ENCODE measurements around the gene SLC29A3. TPM values are rescaled to one million over a fixed set of nuclear protein-coding genes. Genes with fewer than 3 reads are reported as not detected.
A peak's percentile ranks its signal among the peaks of the same experiment; 100 is the strongest.

Gene SLC29A3
- total and polyA plus RNA-seq, 5 donors from 2014 or later: 4.8 to 16.2 (median 11.1) TPM

DNA sequence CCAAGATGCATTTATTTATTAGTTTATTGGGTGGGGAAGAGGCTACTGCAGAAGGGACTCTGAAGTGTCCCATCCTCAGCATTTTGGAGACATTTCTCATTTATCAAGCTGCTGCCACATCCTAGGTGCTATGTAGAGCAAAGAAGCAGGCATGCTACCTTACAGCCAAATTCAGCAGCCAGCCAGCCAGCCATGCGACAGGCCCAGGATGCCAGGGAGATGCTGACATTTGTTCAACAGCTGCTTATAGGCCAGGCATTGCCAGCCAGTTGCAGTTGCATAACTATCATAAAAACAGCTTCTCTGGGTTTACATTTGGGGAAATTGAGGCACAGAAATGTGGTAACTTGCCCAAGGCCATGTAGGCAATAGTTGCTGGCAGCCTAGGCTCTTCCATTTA lies 2.3 kb downstream of the SLC29A3 start:
- H3K4me3 Mint-ChIP-seq: peak overlapping the region in 2 of 4 donors; percentile 70 to 94
- no peaks in the 10 kb centered on the region for H3K9me3 Mint-ChIP-seq

DNA sequence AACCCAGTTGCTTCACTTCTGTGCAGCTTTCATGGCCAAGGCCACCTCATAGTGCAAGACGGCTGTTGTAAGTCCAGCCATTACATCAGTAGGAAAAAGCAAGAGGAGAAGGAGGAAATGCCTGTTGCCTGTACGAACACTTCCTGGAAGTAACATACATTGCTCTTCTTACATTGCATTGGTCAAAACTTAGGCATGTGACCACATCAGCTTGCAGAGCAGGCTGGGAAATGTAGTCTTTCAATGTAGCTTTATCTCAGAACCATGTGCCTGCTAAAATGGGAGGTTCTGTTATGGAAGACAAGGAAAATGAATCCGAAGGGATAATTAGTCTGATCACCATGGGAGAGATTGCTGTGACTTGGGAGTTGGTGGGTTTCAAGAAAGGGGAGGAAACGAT lies 4.3 kb downstream of the SLC29A3 start:
- H3K9me3 ChIP-seq (ENCODE audit: control insufficient read depth in 2 of 2, low read length in 2 of 2): no peaks in the 10 kb centered on the region
- no peak overlapping the region for H3K4me3 ChIP-seq (ENCODE audit: low read depth, low read length)
- H3K9me3 Mint-ChIP-seq: no peaks in the 10 kb centered on the region
- H3K27ac ChIP-seq (ENCODE audit: insufficient read depth, low read length, poor library complexity, severe bottlenecking): no peak overlapping the region
- H3K27me3 Mint-ChIP-seq: no peaks in the 10 kb centered on the region
- H3K4me1 Mint-ChIP-seq: peaks cover 6 to 58% (median 34%) of the 10 kb centered on the region in 4 donors
- peak in 1 of 3 donors; percentile 69 for DNase-seq
- H3K4me1 ChIP-seq (ENCODE audit: control insufficient read depth, insufficient read depth, low read length, poor library complexity, severe bottlenecking): peaks cover 23% of the 10 kb centered on the region
- H3K36me3 ChIP-seq (ENCODE audit: control insufficient read depth, insufficient read depth, low read length): peaks cover 12% of the 10 kb centered on the region
- peak overlapping the region in 2 of 3 donors; percentile 9 to 13 for H3K27ac Mint-ChIP-seq
- ATAC-seq (ENCODE audit: low read depth in 2 of 2): no peak
- H3K4me3 Mint-ChIP-seq: peak overlapping the region in 2 of 4 donors; percentile 4 to 62
- H3K27me3 ChIP-seq (ENCODE audit: control insufficient read depth, insufficient read depth, low read length): no peaks in the 10 kb centered on the region
- peaks cover 26% of the 10 kb centered on the region for H3K36me3 Mint-ChIP-seq

More for the DNA sequence above, 2.3 kb downstream of the SLC29A3 start:
- ATAC-seq (ENCODE audit: low read depth in 2 of 2) (no peak), DNase-seq (no peak)
- Histone ChIP-seq H3K27ac (ENCODE audit: insufficient read depth, low read length, poor library complexity, severe bottlenecking) (no peak overlapping the region), H3K9me3 (ENCODE audit: control insufficient read depth in 2 of 2, low read length in 2 of 2) (no peaks in the 10 kb centered on the region), H3K36me3 (ENCODE audit: control insufficient read depth, insufficient read depth, low read length) (peaks cover 12% of the 10 kb centered on the region), H3K4me1 (ENCODE audit: control insufficient read depth, insufficient read depth, low read length, poor library complexity, severe bottlenecking) (peaks cover 23% of the 10 kb centered on the region), H3K4me3 (ENCODE audit: low read depth, low read length) (no peak overlapping the region), H3K27me3 (ENCODE audit: control insufficient read depth, insufficient read depth, low read length) (no peaks in the 10 kb centered on the region)
- peaks cover 21% of the 10 kb centered on the region for H3K36me3 Mint-ChIP-seq
- H3K27ac Mint-ChIP-seq: no peak overlapping the region
- no peaks in the 10 kb centered on the region for H3K27me3 Mint-ChIP-seq
- H3K4me1 Mint-ChIP-seq: peaks cover 6 to 56% (median 31%) of the 10 kb centered on the region in 4 donors

DNA sequence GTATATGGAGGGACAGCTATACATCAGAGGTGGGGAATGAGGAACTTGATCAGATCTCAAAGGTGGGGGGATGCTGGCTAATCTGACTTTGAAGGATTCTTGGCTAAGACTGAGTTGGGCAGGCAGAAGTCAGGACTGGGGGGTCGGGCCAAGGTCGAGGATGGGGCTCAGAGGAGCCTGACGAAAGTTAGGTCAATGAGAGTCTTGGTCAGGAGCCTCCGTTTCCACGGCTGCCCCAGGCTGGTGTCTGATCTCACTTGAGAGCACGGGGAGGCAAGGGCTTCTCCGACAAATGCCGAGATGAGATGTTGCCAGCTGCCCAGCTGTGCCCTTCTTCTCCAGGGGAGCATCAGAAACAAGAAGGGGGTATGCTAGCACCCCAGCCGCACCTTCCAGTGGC lies 5.7 kb downstream of the SLC29A3 start:
- peaks cover 6 to 50% (median 30%) of the 10 kb centered on the region in 4 donors for H3K4me1 Mint-ChIP-seq
- Histone ChIP-seq H3K36me3 (ENCODE audit: control insufficient read depth, insufficient read depth, low read length) (peaks cover 12% of the 10 kb centered on the region), H3K4me3 (ENCODE audit: low read depth, low read length) (no peak overlapping the region), H3K27ac (ENCODE audit: insufficient read depth, low read length, poor library complexity, severe bottlenecking) (no peak overlapping the region), H3K4me1 (ENCODE audit: control insufficient read depth, insufficient read depth, low read length, poor library complexity, severe bottlenecking) (peaks cover 13% of the 10 kb centered on the region), H3K27me3 (ENCODE audit: control insufficient read depth, insufficient read depth, low read length) (no peaks in the 10 kb centered on the region), H3K9me3 (ENCODE audit: control insufficient read depth in 2 of 2, low read length in 2 of 2) (no peaks in the 10 kb centered on the region)
- peaks cover 30% of the 10 kb centered on the region for H3K36me3 Mint-ChIP-seq
- no peak for DNase-seq
- no peaks in the 10 kb centered on the region for H3K9me3 Mint-ChIP-seq
- no peak overlapping the region for H3K4me3 Mint-ChIP-seq
- no peak for ATAC-seq (ENCODE audit: low read depth in 2 of 2)
- no peaks in the 10 kb centered on the region for H3K27me3 Mint-ChIP-seq
- no peak overlapping the region for H3K27ac Mint-ChIP-seq

DNA sequence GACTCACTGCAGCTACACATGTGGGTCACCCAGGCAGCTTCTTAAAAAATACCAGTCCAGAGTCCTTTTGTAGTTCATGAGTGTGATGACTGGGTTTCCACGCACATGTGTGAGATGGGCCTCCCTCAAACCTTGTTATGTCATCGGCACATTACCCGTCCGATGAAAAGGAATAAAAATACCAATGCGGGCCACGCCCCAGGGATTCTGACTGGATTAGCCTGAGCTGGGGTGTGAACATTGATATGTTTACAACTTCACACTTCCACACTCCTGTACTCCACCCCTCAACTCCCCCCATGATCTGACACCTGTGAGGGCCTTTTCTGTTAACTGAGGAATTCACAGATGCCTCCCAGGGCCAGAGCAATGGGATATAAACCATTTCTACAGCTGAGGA lies 6.2 kb downstream of the SLC29A3 start:
- Histone ChIP-seq H3K9me3 (ENCODE audit: control insufficient read depth in 2 of 2, low read length in 2 of 2) (no peaks in the 10 kb centered on the region), H3K27me3 (ENCODE audit: control insufficient read depth, insufficient read depth, low read length) (no peaks in the 10 kb centered on the region), H3K36me3 (ENCODE audit: control insufficient read depth, insufficient read depth, low read length) (peaks cover 12% of the 10 kb centered on the region), H3K27ac (ENCODE audit: insufficient read depth, low read length, poor library complexity, severe bottlenecking) (no peak overlapping the region), H3K4me3 (ENCODE audit: low read depth, low read length) (no peak overlapping the region), H3K4me1 (ENCODE audit: control insufficient read depth, insufficient read depth, low read length, poor library complexity, severe bottlenecking) (peaks cover 8% of the 10 kb centered on the region)
- Mint-ChIP-seq H3K27me3 (no peaks in the 10 kb centered on the region), H3K4me3 (no peak overlapping the region), H3K4me1 (peaks cover 6 to 45% (median 28%) of the 10 kb centered on the region in 4 donors), H3K36me3 (peaks cover 30% of the 10 kb centered on the region), H3K9me3 (no peaks in the 10 kb centered on the region), H3K27ac (no peak overlapping the region)
- no peak for ATAC-seq (ENCODE audit: low read depth in 2 of 2)
- DNase-seq: no peak

DNA sequence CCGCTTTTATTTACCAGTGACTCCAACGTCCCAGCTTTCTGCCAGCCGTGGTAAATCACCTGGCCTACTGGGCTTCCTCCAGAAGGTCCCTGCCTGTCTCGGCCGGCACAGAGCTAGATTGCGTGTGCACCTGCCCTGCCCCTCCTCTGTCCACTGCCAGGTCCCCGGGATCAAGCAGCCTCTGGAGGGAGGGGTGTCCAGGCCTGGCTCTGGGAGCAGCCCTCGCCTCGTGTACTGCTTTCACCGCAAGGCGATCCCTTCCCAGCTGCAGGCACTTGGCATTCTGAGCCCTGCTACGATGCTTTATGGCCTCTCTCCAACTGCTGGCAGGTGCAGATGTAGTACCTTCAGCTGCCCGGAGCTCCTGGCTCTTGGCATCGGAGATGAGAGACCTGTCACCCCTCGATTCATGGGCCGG lies 7.4 kb downstream of the SLC29A3 start:
- Histone ChIP-seq H3K4me3 (ENCODE audit: low read depth, low read length) (no peak overlapping the region), H3K4me1 (ENCODE audit: control insufficient read depth, insufficient read depth, low read length, poor library complexity, severe bottlenecking) (no peaks in the 10 kb centered on the region), H3K27me3 (ENCODE audit: control insufficient read depth, insufficient read depth, low read length) (no peaks in the 10 kb centered on the region), H3K27ac (ENCODE audit: insufficient read depth, low read length, poor library complexity, severe bottlenecking) (no peak overlapping the region), H3K9me3 (ENCODE audit: control insufficient read depth in 2 of 2, low read length in 2 of 2) (no peaks in the 10 kb centered on the region), H3K36me3 (ENCODE audit: control insufficient read depth, insufficient read depth, low read length) (peaks cover 12% of the 10 kb centered on the region)
- no peak overlapping the region for H3K27ac Mint-ChIP-seq
- no peak for DNase-seq
- peaks cover 35% of the 10 kb centered on the region for H3K36me3 Mint-ChIP-seq
- H3K4me3 Mint-ChIP-seq: no peak overlapping the region
- peaks cover 6 to 39% (median 28%) of the 10 kb centered on the region in 4 donors for H3K4me1 Mint-ChIP-seq
- no peaks in the 10 kb centered on the region for H3K9me3 Mint-ChIP-seq
- H3K27me3 Mint-ChIP-seq: no peaks in the 10 kb centered on the region
- ATAC-seq (ENCODE audit: low read depth in 2 of 2): no peak

DNA sequence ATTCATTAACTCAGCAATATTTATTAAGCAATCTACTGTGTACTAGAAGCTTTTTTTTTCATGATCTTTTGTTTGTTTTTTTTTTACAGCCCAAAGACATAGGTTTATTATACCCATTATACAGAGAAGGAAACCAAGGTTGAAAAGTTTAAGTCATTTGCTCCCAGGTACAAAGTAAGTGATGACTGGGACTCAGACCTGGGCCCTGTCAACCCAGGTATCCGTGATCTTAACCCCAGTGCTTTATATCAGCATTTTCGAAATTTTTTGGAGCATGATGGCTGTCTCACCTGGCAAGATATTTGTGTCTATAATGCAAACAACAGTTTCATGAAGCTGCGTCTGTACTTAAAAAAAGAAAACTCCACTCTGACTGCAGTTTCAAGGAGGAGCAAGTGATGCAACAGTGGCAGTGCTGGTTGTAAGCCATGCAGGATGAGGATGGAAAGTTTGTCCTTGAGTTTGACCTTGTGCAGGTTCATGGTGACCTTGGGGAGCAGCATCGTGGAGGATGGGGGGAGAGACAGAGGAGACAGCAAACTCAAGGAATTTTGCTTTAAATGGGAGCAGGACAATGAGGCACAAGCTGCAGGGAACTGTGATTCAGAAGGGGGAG lies 11.8 kb downstream of the SLC29A3 start:
- no peak for ATAC-seq (ENCODE audit: low read depth in 2 of 2)
- Mint-ChIP-seq H3K27ac (no peak overlapping the region), H3K36me3 (peaks cover 20% of the 10 kb centered on the region), H3K9me3 (no peaks in the 10 kb centered on the region), H3K4me1 (peaks cover 0 to 25% (median 11%) of the 10 kb centered on the region in 4 donors), H3K4me3 (no peak overlapping the region), H3K27me3 (no peaks in the 10 kb centered on the region)
- no peaks in the 10 kb centered on the region for H3K9me3 ChIP-seq (ENCODE audit: control insufficient read depth in 2 of 2, low read length in 2 of 2)
- H3K4me1 ChIP-seq (ENCODE audit: control insufficient read depth, insufficient read depth, low read length, poor library complexity, severe bottlenecking): no peaks in the 10 kb centered on the region
- H3K36me3 ChIP-seq (ENCODE audit: control insufficient read depth, insufficient read depth, low read length): no peaks in the 10 kb centered on the region
- no peak overlapping the region for H3K27ac ChIP-seq (ENCODE audit: insufficient read depth, low read length, poor library complexity, severe bottlenecking)
- no peak for DNase-seq
- H3K4me3 ChIP-seq (ENCODE audit: low read depth, low read length): no peak overlapping the region
- no peaks in the 10 kb centered on the region for H3K27me3 ChIP-seq (ENCODE audit: control insufficient read depth, insufficient read depth, low read length)

DNA sequence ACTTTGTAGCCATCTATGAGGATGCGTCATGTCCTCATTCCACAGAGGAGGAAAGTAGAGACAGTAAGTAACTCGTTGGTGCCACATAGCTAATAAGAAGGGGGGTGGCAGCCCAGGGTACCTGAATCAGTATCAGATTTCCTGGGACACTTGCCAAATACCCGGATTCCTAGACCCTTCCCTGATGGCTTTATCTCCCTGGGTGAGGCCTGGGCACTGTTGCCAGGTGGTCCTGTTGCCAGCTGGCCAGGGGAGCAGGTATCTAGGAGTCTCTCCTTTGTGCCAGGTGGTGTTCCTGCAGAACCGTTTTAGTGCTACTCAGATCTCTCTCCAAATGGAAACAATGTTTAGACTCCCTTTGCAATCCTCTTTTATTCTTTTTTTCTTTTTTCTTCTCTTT lies 12.7 kb downstream of the SLC29A3 start:
- Histone ChIP-seq H3K27ac (ENCODE audit: insufficient read depth, low read length, poor library complexity, severe bottlenecking) (no peak overlapping the region), H3K9me3 (ENCODE audit: control insufficient read depth in 2 of 2, low read length in 2 of 2) (no peaks in the 10 kb centered on the region), H3K4me3 (ENCODE audit: low read depth, low read length) (no peak overlapping the region), H3K4me1 (ENCODE audit: control insufficient read depth, insufficient read depth, low read length, poor library complexity, severe bottlenecking) (no peaks in the 10 kb centered on the region), H3K36me3 (ENCODE audit: control insufficient read depth, insufficient read depth, low read length) (no peaks in the 10 kb centered on the region), H3K27me3 (ENCODE audit: control insufficient read depth, insufficient read depth, low read length) (no peaks in the 10 kb centered on the region)
- DNase-seq: no peak
- H3K9me3 Mint-ChIP-seq: no peaks in the 10 kb centered on the region
- no peak overlapping the region for H3K27ac Mint-ChIP-seq
- no peak for ATAC-seq (ENCODE audit: low read depth in 2 of 2)
- peaks cover 0 to 28% (median 11%) of the 10 kb centered on the region in 4 donors for H3K4me1 Mint-ChIP-seq
- no peaks in the 10 kb centered on the region for H3K27me3 Mint-ChIP-seq
- peaks cover 20% of the 10 kb centered on the region for H3K36me3 Mint-ChIP-seq
- no peak overlapping the region for H3K4me3 Mint-ChIP-seq

DNA sequence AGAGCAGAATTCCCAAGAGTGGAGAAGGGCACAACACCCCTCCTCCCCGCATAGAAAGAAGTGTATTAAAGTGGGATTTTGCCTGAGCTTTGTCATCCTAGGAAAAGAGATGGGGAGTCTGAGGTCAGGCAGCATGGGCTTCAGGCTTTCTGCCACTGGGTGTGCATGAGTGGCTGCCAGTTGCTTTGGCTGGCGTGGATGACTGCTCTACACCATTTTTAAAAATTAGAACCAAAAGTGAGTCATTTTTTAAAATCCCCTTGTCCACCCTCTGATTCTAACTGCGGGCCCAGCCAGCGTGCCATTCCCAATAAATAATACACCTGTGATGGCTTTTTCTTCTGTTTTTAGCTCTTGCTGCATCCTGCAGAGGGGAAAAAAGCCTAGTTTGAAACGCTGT lies 13.4 kb downstream of the SLC29A3 start:
- Mint-ChIP-seq H3K27ac (peak overlapping the region in 1 of 3 donors; percentile 94), H3K4me3 (no peak overlapping the region), H3K27me3 (no peaks in the 10 kb centered on the region), H3K36me3 (peaks cover 20% of the 10 kb centered on the region), H3K4me1 (peaks cover 0 to 23% (median 8%) of the 10 kb centered on the region in 4 donors), H3K9me3 (no peaks in the 10 kb centered on the region)
- Histone ChIP-seq H3K27me3 (ENCODE audit: control insufficient read depth, insufficient read depth, low read length) (no peaks in the 10 kb centered on the region), H3K27ac (ENCODE audit: insufficient read depth, low read length, poor library complexity, severe bottlenecking) (no peak overlapping the region), H3K9me3 (ENCODE audit: control insufficient read depth in 2 of 2, low read length in 2 of 2) (no peaks in the 10 kb centered on the region), H3K4me3 (ENCODE audit: low read depth, low read length) (no peak overlapping the region), H3K36me3 (ENCODE audit: control insufficient read depth, insufficient read depth, low read length) (no peaks in the 10 kb centered on the region), H3K4me1 (ENCODE audit: control insufficient read depth, insufficient read depth, low read length, poor library complexity, severe bottlenecking) (no peaks in the 10 kb centered on the region)
- no peak for DNase-seq
- ATAC-seq (ENCODE audit: low read depth in 2 of 2): no peak

All from CD4-positive, CD25-positive, alpha-beta regulatory T cell (primary cell).